ENCODE results near the gene ACSBG1. TPM values are rescaled to one million over a fixed set of nuclear protein-coding genes. Genes with fewer than 3 reads are reported as not detected.
"Not testable (repeated sequence)": the region's sequence is repeated elsewhere in the genome, so short reads cannot be mapped to it uniquely, and the experiment has no call there.

The ACSBG1 gene
- total RNA-seq, 1 donor from 2014 or later: 0.35 TPM

DNA sequence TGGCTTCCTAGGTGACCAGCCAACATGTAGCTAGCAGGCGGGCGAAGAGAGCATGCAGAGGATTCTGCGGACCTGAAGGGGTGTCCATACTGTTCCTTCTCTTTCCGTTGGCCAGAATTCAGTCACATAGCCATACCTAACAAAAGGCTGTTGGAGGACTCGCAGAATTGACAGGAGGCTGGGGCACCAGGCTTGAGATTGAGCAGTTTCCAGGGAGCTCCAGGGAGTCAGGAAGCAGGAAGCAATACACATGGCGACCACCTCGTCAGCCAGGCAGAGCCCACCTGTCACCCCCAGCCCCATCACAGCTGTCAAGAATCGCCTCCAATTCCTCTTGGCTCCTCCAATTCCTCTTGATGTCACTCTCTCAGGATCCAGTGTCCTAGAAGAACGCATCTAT lies 16.8 kb upstream of the ACSBG1 start:
- TF ChIP-seq, protein P1, sequence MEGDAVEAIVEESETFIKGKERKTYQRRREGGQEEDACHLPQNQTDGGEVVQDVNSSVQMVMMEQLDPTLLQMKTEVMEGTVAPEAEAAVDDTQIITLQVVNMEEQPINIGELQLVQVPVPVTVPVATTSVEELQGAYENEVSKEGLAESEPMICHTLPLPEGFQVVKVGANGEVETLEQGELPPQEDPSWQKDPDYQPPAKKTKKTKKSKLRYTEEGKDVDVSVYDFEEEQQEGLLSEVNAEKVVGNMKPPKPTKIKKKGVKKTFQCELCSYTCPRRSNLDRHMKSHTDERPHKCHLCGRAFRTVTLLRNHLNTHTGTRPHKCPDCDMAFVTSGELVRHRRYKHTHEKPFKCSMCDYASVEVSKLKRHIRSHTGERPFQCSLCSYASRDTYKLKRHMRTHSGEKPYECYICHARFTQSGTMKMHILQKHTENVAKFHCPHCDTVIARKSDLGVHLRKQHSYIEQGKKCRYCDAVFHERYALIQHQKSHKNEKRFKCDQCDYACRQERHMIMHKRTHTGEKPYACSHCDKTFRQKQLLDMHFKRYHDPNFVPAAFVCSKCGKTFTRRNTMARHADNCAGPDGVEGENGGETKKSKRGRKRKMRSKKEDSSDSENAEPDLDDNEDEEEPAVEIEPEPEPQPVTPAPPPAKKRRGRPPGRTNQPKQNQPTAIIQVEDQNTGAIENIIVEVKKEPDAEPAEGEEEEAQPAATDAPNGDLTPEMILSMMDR (conservative IDR thresholded peaks at IDR 0.05; ENCODE audit: low read depth, low read length): no peak
- no peak for DNase-seq (ENCODE audit: low read depth)
- H3K4me3 ChIP-seq (ENCODE audit: low read depth, low read length): no peak overlapping the region

DNA sequence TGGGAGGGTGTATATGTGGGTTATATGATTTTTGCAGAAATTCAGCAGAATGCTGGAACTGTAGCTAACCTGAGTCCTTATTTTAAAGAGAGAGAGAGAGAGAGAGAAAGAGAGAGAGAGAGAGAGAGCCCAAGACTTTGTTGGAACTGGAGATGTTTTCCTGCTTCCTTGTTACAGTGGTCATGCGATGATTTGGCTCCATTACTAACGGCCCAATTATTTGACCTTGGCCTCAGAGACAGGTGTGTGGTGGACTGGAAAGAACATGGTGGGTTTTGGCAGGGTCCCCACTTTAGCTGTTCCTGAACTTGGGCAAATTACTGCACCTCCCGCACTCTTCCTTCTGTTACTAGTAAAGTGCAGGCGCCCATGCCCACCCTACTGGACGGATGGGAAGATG lies 14.8 kb upstream of the ACSBG1 start:
- DNase-seq (ENCODE audit: low read depth): no peak
- TF ChIP-seq, protein P1 (conservative IDR thresholded peaks at IDR 0.05; ENCODE audit: low read depth, low read length): no peak
- H3K4me3 ChIP-seq (ENCODE audit: low read depth, low read length): no peak overlapping the region

DNA sequence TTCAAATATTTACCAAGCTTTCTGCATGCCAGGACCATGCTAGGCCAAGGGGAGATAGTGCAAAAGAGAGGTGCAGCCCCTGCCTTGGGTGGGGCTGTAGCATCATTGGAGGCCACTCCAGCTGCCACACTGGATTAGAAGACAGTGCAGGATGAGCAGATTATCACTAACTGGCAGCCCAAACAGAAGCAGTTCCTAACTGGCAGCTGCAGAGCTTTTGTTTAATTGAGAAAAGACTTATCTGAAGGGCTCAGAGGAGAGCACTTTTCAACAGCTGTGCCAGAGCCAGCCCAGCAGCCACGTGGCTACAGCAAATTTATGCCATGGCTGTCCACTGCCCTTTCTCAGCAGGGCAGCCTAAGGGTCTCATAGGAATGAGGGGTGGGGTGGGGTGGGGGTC lies 13.5 kb upstream of the ACSBG1 start:
- no peak overlapping the region for H3K4me3 ChIP-seq (ENCODE audit: low read depth, low read length)
- no peak for DNase-seq (ENCODE audit: low read depth)
- TF ChIP-seq, protein P1 (conservative IDR thresholded peaks at IDR 0.05; ENCODE audit: low read depth, low read length): no peak

DNA sequence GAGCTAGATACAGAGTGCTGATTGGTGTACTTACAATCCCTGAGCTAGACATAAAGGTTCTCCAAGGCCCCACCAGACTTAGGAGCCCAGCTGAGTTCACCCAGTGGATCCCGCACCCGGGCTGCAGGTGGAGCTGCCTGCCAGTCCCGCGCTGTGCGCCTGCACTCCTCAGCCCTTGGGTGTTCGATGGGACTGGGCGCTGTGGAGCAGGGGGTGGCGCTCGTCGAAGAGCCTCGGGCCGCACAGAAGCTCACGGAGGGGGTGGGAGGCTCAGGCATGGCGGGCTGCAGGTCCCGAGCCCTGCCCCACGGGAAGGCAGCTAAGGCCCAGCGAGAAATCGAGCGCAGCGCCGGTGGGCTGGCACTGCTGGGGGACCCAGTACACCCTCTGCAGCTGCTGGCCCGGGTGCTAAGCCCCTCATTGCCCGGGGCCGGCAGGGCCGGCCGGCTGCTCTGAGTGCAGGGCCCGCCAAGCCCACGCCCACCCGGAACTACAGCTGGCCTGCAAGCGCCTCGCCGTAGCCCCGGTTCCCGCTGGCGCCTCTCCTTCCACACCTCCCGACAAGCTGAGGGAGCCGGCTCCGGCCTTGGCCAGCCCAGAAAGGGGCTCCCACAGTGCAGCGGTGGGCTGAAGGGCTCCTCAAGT lies 11.7 kb upstream of the ACSBG1 start:
- DNase-seq (ENCODE audit: low read depth); H3K4me3 ChIP-seq (ENCODE audit: low read depth, low read length): not testable (repeated sequence)

DNA sequence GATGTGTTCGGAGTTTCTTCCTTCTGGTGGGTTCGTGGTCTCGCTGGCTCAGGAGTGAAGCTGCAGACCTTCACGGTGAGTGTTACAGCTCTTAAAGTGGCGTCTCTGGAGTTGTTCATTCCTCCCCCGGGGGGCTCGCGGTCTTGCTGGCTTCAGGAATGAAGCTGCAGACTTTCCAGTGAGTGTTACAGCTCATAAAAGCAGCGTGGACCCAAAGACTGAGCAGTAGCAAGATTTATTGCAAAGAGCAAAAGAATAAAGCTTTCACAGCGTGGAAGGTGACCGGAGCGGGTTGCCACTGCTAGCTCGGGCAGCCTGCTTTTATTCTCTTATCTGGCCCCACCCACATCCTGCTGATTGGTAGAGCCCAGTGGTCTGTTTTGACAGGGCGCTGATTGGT lies 11.0 kb upstream of the ACSBG1 start:
- not testable (repeated sequence) for H3K4me3 ChIP-seq (ENCODE audit: low read depth, low read length); DNase-seq (ENCODE audit: low read depth)

DNA sequence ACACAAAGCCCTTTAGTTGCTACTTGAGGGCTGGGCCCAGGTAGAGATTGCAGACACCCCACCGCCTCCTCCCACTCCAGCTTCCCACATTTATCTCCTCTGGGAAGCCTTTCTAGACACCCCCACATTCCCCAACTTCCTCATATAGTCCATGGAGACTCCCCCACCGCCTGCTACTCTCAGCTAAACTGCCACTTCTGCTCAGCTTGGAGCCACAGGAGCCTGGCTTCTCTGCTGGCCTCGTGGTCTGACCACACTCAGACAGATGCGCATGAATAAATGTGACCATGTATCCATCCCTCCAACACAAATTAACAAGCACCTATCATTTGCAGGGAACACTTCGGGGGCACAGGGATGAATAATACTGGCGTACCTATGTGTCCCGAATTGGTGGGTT lies 10.5 kb upstream of the ACSBG1 start:
- TF ChIP-seq, protein P1 (conservative IDR thresholded peaks at IDR 0.05; ENCODE audit: low read depth, low read length): no peak
- H3K4me3 ChIP-seq (ENCODE audit: low read depth, low read length): no peak overlapping the region
- DNase-seq (ENCODE audit: low read depth): no peak

DNA sequence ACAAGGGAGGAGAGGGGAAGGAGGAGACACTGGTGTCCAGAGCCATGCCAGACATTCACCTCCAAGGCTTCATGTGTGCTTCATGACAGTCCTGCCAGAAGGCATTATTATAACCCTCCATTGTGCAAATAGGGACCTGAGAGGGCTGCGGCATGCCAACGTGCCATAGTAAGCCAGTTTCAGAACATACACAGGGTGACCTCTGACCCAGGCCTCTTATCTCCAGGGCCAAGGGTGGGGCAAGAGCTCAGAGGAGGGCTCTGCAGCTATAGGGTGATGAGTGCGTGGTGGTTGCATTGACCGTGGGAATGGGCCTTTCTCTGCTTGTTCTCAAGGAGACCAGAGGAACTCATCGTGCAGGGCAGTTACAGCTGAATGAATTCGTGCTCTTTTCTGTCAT lies 9.7 kb upstream of the ACSBG1 start:
- DNase-seq (ENCODE audit: low read depth): no peak
- TF ChIP-seq, protein P1 (conservative IDR thresholded peaks at IDR 0.05; ENCODE audit: low read depth, low read length): no peak

DNA sequence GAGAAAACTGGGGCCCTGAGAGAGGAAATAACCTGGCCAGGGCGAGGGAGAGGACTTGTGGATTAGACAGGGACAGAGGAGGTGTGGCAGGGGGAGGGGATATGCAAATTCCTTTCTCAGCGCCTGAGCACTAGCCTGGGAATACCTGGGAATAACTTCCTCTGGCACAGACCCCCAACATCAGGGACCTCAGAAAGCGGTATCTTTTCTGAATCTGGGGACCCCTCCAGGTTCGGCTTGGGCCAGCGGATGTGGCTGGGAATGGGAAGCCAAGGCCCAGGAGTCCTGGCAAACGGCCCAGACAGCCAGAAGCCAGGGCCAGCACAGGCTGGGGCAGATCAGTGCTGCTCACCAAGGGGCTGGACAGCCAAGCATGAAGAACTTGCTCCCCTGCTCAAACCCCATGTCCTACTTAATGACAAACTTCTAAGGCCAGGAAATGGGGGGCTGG lies 9.2 kb upstream of the ACSBG1 start:
- no peak overlapping the region for H3K4me3 ChIP-seq (ENCODE audit: low read depth, low read length)
- no peak for DNase-seq (ENCODE audit: low read depth)
- TF ChIP-seq, protein P1 (conservative IDR thresholded peaks at IDR 0.05; ENCODE audit: low read depth, low read length): no peak

More for the DNA sequence above, 9.7 kb upstream of the ACSBG1 start:
- no peak overlapping the region for H3K4me3 ChIP-seq (ENCODE audit: low read depth, low read length)
